ENCODE measurements around the gene NUBPL.

GRCh38 chr14:31578266-31578665, 17.1 kb downstream of the NUBPL start:
- TF ChIP-seq CTCF (IDR thresholded peaks at IDR 0.05) (no peak), ZFX (IDR thresholded peaks at IDR 0.05; ENCODE audit: borderline replicate concordance) (no peak)

All from 22Rv1 (cell line).